ENCODE results near the gene RASSF5. TPM values are rescaled to one million over a fixed set of nuclear protein-coding genes. Genes with fewer than 3 reads are reported as not detected.

Gene RASSF5
- total and polyA plus RNA-seq, 2 experiments from 2014 or later, result 1.6 to 2.0 TPM

DNA sequence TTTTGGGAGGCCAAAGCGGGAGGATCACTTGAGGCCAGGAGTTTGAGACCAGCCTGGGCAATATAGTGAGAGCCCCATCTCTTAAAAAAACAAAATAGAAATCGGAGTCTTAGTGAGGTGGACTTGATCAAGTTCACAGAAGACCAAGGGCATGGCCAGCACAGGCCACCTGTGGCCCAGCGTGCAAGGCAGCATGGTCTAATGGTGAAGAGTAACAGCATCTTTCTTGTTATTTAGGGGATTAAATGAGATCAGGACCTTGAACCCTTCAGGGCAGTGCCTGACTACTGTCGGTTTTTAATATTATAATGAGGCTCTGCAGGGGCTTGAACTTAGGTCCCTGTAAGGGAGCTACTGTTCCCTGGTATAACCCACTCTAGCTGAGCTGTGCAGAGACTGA lies 66.4 kb downstream of the RASSF5 start:
- WGBS (ENCODE audit: low lambda C conversion rate, missing lambda C conversion rate), result 86% methylated on average over 4 of the region's 4 CpGs
- Histone ChIP-seq H3K79me2 (no peaks in the 10 kb centered on the region), H3K4me2 (no peak overlapping the region), H3K9me2 (replicated peaks; ENCODE audit: insufficient read depth) (no peaks in the 10 kb centered on the region), H3K4me1 (ENCODE audit: insufficient read depth) (no peaks in the 10 kb centered on the region), H3K36me3 (replicated peaks; ENCODE audit: insufficient read depth, low read depth) (no peaks in the 10 kb centered on the region), H4K20me1 (ENCODE audit: insufficient read depth, poor library complexity, severe bottlenecking) (no peaks in the 10 kb centered on the region), H3K27ac (no peak overlapping the region), H3K9me3 (ENCODE audit: low read depth) (no peaks in the 10 kb centered on the region), H3K27me3 (no peaks in the 10 kb centered on the region), H3K4me3 (no peak overlapping the region), H2AFZ (no peak overlapping the region)
- TF ChIP-seq EZH2phosphoT487 (IDR thresholded peaks at IDR 0.05; ENCODE audit: low read depth, severe bottlenecking, unreplicated experiment) (no peak), EZH2 (IDR thresholded peaks at IDR 0.05; ENCODE audit: borderline replicate concordance) (no peak), CTCF (IDR thresholded peaks at IDR 0.05; ENCODE audit: poor library complexity) (no peak)
- DNase-seq (ENCODE audit: low spot score), result no peak

DNA sequence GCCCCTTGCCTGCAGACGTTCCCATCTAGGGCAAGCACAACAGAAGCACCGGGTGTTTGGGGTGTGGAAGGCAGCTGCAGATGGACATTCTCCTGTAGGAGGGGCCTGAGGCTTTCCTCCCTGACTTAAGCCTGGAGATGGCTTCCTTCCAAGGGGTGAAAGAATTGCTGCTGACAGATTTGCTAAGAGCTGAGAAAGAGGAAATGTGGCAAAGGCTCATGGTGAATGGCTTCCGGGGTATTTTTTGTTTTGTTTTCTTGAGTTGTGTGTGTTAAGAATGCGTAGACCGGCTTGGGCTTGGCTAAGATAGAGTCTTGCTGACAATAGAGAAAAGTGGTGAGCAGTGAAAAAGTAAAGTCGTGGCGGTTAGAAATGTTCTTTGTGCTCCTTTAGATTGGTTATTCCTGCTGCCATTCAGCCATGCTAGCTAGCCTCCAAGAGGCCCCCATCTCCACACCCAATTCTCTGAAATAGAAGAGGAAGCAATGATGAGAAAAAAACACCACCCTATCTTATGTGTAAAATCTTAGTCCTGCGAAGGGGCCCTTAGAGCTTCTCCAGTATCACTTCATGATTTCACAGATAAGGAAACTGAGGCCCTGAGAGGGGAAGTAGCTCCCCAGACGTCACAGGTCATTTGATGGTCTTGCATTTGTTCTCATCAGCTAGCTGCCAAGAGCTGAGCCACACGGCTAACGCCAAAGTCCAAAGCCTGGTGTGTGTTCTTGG lies 68.0 kb downstream of the RASSF5 start:
- Histone ChIP-seq H3K27ac (no peak overlapping the region), H3K4me1 (ENCODE audit: insufficient read depth) (no peaks in the 10 kb centered on the region), H3K9me3 (ENCODE audit: low read depth) (no peaks in the 10 kb centered on the region), H3K4me2 (no peak overlapping the region), H3K9me2 (replicated peaks; ENCODE audit: insufficient read depth) (no peaks in the 10 kb centered on the region), H3K79me2 (no peaks in the 10 kb centered on the region), H3K36me3 (replicated peaks; ENCODE audit: insufficient read depth, low read depth) (no peaks in the 10 kb centered on the region), H3K4me3 (no peak overlapping the region), H2AFZ (no peak overlapping the region), H4K20me1 (ENCODE audit: insufficient read depth, poor library complexity, severe bottlenecking) (no peaks in the 10 kb centered on the region), H3K27me3 (no peaks in the 10 kb centered on the region)
- TF ChIP-seq EZH2phosphoT487 (IDR thresholded peaks at IDR 0.05; ENCODE audit: low read depth, severe bottlenecking, unreplicated experiment) (no peak), EZH2 (IDR thresholded peaks at IDR 0.05; ENCODE audit: borderline replicate concordance) (no peak), CTCF (IDR thresholded peaks at IDR 0.05; ENCODE audit: poor library complexity) (no peak)
- DNase-seq (ENCODE audit: low spot score), result peak; percentile 47
- WGBS (ENCODE audit: low lambda C conversion rate, missing lambda C conversion rate), result 68% methylated on average over 11 of the region's 11 CpGs

- Histone ChIP-seq H3K36me3 (replicated peaks; ENCODE audit: insufficient read depth, low read depth) (no peaks in the 10 kb centered on the region), H3K4me2 (no peak overlapping the region), H4K20me1 (ENCODE audit: insufficient read depth, poor library complexity, severe bottlenecking) (no peaks in the 10 kb centered on the region), H3K4me3 (no peak overlapping the region), H3K27me3 (no peaks in the 10 kb centered on the region), H3K79me2 (no peaks in the 10 kb centered on the region), H3K9me3 (ENCODE audit: low read depth) (no peaks in the 10 kb centered on the region), H3K27ac (no peak overlapping the region), H3K9me2 (replicated peaks; ENCODE audit: insufficient read depth) (no peaks in the 10 kb centered on the region), H2AFZ (no peak overlapping the region), H3K4me1 (ENCODE audit: insufficient read depth) (no peaks in the 10 kb centered on the region)
- no peak for DNase-seq (ENCODE audit: low spot score)
- 87% methylated on average over 3 of the region's 3 CpGs for WGBS (ENCODE audit: low lambda C conversion rate, missing lambda C conversion rate)
- TF ChIP-seq EZH2 (IDR thresholded peaks at IDR 0.05; ENCODE audit: borderline replicate concordance) (no peak), CTCF (IDR thresholded peaks at IDR 0.05; ENCODE audit: poor library complexity) (no peak), EZH2phosphoT487 (IDR thresholded peaks at IDR 0.05; ENCODE audit: low read depth, severe bottlenecking, unreplicated experiment) (no peak)
Measured at GRCh38 chr1:206575894-206576737, 68.8 kb downstream of the RASSF5 start.

All from hepatocyte (in vitro differentiated cells).